Measurements from ENCODE around the gene GALNT15.

The GALNT15 gene

DNA sequence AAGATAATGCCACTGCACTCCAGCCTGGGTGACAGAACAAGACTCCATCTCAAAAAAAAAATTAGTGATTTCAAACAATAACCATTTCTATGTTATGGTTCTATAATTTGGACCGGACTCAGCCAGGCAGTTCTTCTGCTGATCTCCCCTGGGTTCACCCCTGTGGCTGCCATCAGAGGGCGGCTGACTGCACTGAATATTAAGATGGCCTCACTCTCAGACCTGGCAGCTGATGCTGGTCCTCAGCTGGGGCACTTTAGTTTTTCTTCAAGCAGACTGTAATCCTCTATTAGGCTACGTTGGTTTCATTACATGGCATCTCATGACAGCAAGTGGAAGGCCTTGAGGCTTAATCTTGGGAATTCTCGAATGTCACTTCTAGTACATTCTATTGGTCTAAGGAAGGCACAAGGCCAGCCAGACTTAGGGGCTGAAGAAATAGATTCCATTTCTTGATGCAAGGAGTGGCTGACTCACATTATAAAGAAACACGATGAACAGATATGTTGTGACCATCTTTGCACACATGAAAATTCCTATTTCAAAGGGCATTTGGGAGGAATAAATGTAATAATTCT is 12.8 kb downstream of the GALNT15 start:
- no peak overlapping the region for H3K27ac ChIP-seq
- TF ChIP-seq, protein P1, sequence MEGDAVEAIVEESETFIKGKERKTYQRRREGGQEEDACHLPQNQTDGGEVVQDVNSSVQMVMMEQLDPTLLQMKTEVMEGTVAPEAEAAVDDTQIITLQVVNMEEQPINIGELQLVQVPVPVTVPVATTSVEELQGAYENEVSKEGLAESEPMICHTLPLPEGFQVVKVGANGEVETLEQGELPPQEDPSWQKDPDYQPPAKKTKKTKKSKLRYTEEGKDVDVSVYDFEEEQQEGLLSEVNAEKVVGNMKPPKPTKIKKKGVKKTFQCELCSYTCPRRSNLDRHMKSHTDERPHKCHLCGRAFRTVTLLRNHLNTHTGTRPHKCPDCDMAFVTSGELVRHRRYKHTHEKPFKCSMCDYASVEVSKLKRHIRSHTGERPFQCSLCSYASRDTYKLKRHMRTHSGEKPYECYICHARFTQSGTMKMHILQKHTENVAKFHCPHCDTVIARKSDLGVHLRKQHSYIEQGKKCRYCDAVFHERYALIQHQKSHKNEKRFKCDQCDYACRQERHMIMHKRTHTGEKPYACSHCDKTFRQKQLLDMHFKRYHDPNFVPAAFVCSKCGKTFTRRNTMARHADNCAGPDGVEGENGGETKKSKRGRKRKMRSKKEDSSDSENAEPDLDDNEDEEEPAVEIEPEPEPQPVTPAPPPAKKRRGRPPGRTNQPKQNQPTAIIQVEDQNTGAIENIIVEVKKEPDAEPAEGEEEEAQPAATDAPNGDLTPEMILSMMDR (IDR thresholded peaks at IDR 0.05), result no peak
- TF ChIP-seq ZFX (IDR thresholded peaks at IDR 0.05; ENCODE audit: borderline replicate concordance), result no peak

DNA sequence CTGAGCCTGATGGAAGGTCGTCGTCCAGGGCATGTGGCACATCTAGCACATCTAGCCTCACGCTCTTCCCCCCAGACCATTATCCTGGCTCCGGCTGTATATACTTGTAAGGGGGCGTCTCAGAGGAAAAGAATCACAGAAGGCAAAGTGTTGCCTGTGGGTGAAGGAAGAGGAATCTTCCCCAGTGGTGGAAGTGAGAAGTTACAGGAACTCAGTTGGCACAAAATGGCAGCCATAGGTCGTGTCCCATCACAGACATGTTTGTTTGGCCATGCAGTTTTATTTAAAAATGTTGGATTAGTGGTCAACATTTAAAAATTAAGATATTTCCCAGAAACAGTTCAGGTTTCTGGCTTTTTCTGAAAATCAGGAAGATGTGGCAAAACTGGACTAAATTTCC is 13.6 kb downstream of the GALNT15 start:
- TF ChIP-seq, protein P1 (IDR thresholded peaks at IDR 0.05), result no peak
- no peak overlapping the region for H3K27ac ChIP-seq

DNA sequence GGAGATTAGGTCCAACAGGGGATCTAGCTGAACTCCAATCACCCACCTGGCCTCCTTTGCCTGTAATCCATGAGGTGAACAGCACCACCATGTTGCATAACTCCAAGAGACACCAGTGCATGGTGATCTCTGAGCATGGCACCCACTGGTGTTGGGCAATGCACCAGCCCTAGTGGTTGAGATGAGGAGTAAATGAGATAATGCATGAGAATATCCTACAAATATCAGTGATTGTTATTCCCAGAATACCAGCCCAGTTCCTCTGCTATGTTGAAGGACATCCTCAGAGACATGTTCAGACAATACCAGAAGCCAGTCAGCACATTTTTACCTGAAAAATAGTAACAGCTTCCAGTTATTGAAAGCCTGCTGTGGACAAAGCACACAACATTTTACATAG is 14.7 kb downstream of the GALNT15 start:
- TF ChIP-seq, protein P1 (IDR thresholded peaks at IDR 0.05), result no peak
- TF ChIP-seq ZFX (IDR thresholded peaks at IDR 0.05; ENCODE audit: borderline replicate concordance), result no peak
- no peak overlapping the region for H3K27ac ChIP-seq

DNA sequence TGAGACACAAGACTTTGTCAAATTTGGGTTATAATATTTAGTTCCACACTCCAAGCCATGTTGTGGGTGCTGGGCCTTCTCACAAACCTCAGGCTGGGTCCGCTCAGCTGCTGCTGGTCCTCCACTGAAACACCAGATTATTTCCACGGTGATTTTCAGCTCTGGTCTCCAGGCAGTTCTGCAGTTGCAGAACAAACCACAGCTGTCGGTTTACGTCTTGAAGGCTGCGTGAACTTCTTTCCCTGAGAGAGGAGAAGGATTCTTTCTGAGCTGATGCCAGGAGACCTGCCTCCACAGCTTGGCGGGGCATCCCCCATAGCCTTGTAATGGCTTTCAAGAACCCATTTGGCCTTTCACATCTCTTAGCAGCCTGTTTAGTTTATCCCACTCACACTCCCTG is 16.2 kb downstream of the GALNT15 start:
- TF ChIP-seq, protein P1 (IDR thresholded peaks at IDR 0.05), result no peak
- TF ChIP-seq ZFX (IDR thresholded peaks at IDR 0.05; ENCODE audit: borderline replicate concordance), result no peak
- H3K27ac ChIP-seq, result no peak overlapping the region

DNA sequence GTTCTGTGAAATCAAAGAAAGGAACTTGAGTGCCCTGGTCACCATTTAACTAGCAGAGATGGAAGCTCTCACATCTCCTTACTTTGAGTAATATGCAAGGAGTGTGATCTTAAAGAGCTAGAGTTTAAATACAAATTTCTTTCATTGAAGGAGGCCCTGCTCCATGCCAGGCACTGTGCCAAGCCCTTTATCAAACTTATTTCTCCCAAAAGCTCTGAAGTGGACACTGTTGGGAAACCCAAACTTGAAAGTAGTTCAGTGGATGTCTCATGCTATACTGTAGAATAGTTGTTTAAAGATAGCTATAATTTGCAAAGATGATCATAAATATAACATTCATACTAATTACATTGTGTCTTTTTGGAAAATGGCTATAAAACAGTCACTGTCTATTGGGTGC is 17.1 kb downstream of the GALNT15 start:
- no peak for TF ChIP-seq ZFX (IDR thresholded peaks at IDR 0.05; ENCODE audit: borderline replicate concordance)
- TF ChIP-seq, protein P1 (IDR thresholded peaks at IDR 0.05), result no peak
- H3K27ac ChIP-seq, result no peak overlapping the region

DNA sequence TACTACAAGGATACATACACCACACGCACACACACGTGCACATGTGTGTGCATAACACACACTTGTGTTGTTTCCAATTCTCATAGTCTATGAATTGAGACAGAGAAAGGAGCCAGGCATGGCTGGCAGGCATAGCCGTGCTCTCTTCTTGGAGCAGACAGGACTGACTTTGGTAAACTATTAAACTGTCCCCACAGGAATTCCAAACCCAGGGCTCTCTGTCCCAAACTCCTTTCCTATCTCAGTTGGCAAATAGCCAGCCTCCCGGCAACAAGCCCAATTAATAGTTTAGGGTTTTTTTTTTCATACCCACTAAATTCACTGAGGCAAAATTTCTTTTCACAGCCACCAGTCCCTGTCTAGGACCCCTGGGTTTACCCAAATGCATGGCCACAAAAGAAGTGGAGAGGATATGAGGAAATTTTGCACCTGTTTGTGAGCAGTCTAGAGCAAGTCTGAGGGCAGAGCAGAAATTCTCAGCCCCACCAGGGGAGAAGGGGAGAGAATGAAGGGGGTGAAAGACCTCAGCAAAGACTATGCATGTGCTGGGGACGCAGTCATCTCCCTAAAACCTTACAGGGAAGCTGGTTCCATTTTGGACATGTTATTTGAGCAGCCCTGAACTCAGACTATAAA is 17.8 kb downstream of the GALNT15 start:
- H3K27ac ChIP-seq, result no peak overlapping the region
- TF ChIP-seq, protein P1 (IDR thresholded peaks at IDR 0.05), result no peak
- TF ChIP-seq ZFX (IDR thresholded peaks at IDR 0.05; ENCODE audit: borderline replicate concordance), result no peak

DNA sequence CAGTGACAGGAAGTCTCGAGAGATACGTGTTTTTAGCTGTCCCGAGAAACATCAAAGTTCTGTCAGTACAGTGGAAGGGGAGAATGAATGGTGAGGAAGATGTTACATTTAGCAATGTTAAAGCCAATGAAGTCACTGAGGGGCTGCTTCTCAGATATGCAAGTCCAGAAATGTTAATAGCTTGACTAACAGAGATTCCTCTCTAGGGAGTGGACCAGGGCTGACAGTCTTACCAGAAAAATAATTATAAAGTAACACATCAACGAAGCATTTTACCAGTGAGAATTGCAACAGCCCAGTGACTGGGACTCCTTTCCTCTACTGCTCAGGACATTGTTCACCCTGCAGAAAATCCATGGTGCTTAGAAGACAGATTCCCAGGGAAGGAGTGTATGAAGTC is 23.9 kb downstream of the GALNT15 start:
- no peak overlapping the region for H3K27ac ChIP-seq
- TF ChIP-seq, protein P1 (IDR thresholded peaks at IDR 0.05), result no peak
- no peak for TF ChIP-seq ZFX (IDR thresholded peaks at IDR 0.05; ENCODE audit: borderline replicate concordance)

Measured in 22Rv1 (cell line).